ENCODE data around the gene CAMK2B.

DNA sequence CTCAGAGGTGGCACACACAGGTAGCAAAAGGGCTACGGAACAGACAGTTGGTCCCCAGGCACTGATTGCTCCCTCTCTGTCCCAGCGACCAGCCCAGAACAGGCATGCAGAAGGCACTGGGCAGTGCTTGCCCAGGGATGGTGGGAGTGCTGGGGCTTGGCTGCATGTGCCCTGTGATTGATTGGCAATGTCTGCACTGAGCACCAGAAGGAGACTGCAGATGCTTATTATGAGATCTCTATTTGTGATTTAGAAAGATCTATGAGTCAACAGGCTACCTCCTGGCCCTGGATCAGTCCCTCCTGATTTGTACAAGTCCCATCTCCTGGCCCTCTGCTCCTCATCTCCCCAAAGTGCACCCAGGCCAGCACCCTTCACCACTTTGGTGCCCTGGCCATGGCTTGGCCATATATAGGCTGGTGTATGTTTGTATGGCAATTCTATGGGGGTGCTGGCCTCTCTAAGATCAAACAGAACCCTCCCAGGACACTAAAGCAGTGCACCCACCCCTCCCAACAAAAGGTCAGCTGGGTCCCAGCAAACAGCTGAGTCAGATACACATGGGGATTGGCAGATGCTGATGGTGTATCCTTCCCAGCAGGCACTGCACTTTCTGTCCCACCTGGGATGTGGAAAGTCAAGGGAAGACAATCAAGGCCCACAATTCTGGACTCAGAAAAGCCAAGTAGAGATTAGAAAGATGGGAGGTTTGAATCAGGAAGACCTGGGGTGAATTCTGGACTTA is 30.9 kb downstream of the CAMK2B start:
- TF ChIP-seq, protein P1, sequence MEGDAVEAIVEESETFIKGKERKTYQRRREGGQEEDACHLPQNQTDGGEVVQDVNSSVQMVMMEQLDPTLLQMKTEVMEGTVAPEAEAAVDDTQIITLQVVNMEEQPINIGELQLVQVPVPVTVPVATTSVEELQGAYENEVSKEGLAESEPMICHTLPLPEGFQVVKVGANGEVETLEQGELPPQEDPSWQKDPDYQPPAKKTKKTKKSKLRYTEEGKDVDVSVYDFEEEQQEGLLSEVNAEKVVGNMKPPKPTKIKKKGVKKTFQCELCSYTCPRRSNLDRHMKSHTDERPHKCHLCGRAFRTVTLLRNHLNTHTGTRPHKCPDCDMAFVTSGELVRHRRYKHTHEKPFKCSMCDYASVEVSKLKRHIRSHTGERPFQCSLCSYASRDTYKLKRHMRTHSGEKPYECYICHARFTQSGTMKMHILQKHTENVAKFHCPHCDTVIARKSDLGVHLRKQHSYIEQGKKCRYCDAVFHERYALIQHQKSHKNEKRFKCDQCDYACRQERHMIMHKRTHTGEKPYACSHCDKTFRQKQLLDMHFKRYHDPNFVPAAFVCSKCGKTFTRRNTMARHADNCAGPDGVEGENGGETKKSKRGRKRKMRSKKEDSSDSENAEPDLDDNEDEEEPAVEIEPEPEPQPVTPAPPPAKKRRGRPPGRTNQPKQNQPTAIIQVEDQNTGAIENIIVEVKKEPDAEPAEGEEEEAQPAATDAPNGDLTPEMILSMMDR (IDR thresholded peaks at IDR 0.05; ENCODE audit: low read depth, low read length, poor library complexity, severe bottlenecking), result no peak
- no peak for TF ChIP-seq EZH2phosphoT487 (IDR thresholded peaks at IDR 0.05; ENCODE audit: borderline replicate concordance, low read length)
